ENCODE measurements around the gene VTI1A.

VTI1A gene

DNA sequence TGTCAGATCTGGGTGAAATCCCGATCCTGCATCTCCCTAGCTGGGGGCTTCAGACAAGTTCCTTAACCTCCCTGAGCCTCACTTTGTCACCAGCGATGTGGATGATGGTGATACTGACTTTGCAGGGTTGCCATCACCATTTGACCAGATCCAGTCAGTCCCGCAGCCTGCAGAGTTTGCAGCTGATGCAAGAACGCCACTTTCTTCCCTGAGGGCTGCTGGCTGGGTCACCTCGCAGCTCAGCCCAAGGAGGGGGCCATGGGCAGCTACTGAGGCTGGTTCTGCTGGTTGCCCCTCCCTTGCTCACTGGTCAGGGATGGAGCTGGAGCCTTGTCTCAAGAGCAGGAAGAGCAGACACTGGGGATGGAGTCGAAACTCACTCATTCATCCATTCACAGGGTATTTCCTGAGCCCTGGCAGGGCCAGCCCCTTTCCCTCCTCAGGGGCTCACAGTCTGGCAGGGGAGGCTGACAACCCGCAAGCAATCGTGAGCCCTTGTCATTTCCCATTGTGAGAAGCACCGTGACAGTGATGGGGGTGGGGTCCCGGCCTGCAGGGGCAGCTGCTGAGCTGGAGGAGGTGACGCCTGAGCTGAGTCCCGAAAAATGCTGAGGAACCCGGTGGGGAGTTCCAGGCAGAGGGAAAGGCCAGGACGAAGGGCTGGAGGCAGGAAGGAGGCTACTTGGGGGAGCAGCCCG, 391.9 kb downstream of the VTI1A start:
- H3K36me3 ChIP-seq (ENCODE audit: control insufficient read depth in 2 of 2, insufficient read depth in 1 of 2, low read length in 2 of 2): no peaks in the 10 kb centered on the region
- POLR2A ChIA-PET: interaction anchor here (0.6 kb wide), 1 partner anchor 389 kb away, joined by 3 read pairs; no protein-coding TSS in a partner anchor
- no peaks in the 10 kb centered on the region for H3K4me1 ChIP-seq (ENCODE audit: control insufficient read depth, insufficient read depth, low read length)
- TF ChIP-seq, protein P1, sequence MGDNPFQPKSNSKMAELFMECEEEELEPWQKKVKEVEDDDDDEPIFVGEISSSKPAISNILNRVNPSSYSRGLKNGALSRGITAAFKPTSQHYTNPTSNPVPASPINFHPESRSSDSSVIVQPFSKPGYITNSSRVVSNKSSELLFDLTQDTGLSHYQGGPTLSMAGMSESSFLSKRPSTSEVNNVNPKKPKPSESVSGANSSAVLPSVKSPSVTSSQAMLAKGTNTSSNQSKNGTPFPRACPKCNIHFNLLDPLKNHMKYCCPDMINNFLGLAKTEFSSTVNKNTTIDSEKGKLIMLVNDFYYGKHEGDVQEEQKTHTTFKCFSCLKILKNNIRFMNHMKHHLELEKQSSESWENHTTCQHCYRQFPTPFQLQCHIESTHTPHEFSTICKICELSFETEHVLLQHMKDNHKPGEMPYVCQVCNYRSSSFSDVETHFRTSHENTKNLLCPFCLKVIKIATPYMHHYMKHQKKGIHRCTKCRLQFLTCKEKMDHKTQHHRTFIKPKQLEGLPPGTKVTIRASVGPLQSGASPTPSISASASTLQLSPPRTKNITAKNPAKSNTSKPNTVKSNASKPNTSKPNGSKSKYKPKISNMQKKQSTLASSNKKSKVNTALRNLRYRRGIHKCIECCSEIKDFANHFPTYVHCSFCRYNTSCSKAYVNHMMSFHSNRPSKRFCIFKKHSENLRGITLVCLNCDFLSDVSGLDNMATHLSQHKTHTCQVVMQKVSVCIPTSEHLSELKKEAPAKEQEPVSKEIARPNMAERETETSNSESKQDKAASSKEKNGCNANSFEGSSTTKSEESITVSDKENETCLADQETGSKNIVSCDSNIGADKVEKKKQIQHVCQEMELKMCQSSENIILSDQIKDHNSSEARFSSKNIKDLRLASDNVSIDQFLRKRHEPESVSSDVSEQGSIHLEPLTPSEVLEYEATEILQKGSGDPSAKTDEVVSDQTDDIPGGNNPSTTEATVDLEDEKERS (tag by site-specific recombination; IDR thresholded peaks at IDR 0.05): no peak
- TF ChIP-seq, protein P2, sequence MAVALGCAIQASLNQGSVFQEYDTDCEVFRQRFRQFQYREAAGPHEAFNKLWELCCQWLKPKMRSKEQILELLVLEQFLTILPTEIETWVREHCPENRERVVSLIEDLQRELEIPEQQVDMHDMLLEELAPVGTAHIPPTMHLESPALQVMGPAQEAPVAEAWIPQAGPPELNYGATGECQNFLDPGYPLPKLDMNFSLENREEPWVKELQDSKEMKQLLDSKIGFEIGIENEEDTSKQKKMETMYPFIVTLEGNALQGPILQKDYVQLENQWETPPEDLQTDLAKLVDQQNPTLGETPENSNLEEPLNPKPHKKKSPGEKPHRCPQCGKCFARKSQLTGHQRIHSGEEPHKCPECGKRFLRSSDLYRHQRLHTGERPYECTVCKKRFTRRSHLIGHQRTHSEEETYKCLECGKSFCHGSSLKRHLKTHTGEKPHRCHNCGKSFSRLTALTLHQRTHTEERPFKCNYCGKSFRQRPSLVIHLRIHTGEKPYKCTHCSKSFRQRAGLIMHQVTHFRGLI (tag by site-specific recombination; IDR thresholded peaks at IDR 0.05): no peak
- H3K4me3 ChIP-seq (ENCODE audit: low read depth, low read length): no peak overlapping the region
- no peak overlapping the region for H3K27ac ChIP-seq (ENCODE audit: extremely low read depth, low read depth, low read length)
- CTCF ChIA-PET: no interaction called here
- H3K9me3 ChIP-seq (ENCODE audit: control insufficient read depth, insufficient read depth, low read depth, low read length): no peaks in the 10 kb centered on the region

DNA sequence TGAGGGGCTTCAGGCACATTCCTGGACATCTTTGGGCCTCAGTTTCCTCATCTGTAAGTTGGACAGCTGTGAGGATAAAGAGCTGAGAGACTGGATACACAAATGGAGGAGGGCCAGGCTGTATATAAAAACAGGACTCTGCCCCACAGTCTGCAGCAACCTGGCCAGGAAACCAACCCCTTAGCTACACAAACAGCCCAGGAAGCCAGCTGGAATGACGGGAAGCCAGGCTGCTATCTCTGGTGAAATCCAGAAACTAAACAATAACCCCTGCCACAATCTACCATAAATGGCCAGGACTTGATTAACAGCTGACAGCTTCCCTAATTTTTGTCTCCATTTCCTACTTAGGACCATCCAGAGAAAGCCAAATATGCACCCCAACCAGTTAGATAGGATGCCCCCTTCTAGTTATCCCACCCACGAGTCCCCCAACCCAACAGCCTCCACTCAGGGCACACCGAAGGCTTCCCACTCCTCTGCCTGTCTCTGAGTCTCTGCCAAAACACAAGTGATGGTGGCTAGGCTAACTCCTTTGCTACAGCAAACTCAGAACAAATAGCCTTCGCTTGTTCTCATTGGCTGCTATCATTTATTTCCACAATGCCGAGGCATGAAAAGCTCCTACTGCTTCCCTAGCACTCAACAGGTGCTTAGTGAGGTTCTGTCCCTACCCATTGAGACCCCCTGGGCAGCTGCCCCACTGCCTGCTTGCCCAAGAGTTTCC, 393.1 kb downstream of the VTI1A start:
- Histone ChIP-seq H3K4me3 (ENCODE audit: low read depth, low read length) (no peak overlapping the region), H3K9me3 (ENCODE audit: control insufficient read depth, insufficient read depth, low read depth, low read length) (no peaks in the 10 kb centered on the region), H3K36me3 (ENCODE audit: control insufficient read depth in 2 of 2, insufficient read depth in 1 of 2, low read length in 2 of 2) (no peaks in the 10 kb centered on the region), H3K27ac (ENCODE audit: extremely low read depth, low read depth, low read length) (no peak overlapping the region), H3K4me1 (ENCODE audit: control insufficient read depth, insufficient read depth, low read length) (no peaks in the 10 kb centered on the region)
- ChIA-PET CTCF (no interaction called here), POLR2A (no interaction called here)
- TF ChIP-seq ZNF169 (tag by site-specific recombination; IDR thresholded peaks at IDR 0.05) (peak; percentile 93), ZNF341 (tag by site-specific recombination; IDR thresholded peaks at IDR 0.05; ENCODE audit: low read depth) (no peak), SCRT2 (tag by site-specific recombination; IDR thresholded peaks at IDR 0.05) (0 out of 2 replicates have a peak, but pooled peaks have one; percentile 10)
- TF ChIP-seq, protein P3, sequence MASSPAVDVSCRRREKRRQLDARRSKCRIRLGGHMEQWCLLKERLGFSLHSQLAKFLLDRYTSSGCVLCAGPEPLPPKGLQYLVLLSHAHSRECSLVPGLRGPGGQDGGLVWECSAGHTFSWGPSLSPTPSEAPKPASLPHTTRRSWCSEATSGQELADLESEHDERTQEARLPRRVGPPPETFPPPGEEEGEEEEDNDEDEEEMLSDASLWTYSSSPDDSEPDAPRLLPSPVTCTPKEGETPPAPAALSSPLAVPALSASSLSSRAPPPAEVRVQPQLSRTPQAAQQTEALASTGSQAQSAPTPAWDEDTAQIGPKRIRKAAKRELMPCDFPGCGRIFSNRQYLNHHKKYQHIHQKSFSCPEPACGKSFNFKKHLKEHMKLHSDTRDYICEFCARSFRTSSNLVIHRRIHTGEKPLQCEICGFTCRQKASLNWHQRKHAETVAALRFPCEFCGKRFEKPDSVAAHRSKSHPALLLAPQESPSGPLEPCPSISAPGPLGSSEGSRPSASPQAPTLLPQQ (tag by site-specific recombination; IDR thresholded peaks at IDR 0.05): no peak

DNA sequence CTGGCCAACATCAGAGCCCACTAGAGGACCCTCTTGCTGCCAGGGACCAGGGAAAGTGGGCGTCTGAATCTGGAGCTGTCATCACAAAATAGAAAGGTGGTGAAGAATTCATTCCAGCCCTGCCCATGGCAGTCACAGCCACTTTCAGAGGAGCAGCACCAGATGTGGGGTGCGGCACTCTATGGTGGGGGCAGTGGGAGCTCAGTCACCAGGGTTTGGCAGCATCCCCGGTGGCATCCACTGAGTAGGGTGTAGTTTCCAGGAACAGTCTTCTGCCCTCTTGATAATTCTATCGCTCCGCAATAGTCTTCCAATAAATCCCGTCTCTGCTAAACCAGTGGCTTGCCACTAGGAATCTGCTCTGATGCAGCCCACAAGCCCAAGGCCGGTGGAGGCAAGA, 394.5 kb downstream of the VTI1A start:
- ChIA-PET CTCF (no interaction called here), POLR2A (no interaction called here)
- Histone ChIP-seq H3K27ac (ENCODE audit: extremely low read depth, low read depth, low read length) (no peak overlapping the region), H3K4me1 (ENCODE audit: control insufficient read depth, insufficient read depth, low read length) (no peaks in the 10 kb centered on the region), H3K4me3 (ENCODE audit: low read depth, low read length) (no peak overlapping the region), H3K36me3 (ENCODE audit: control insufficient read depth in 2 of 2, insufficient read depth in 1 of 2, low read length in 2 of 2) (no peaks in the 10 kb centered on the region), H3K9me3 (ENCODE audit: control insufficient read depth, insufficient read depth, low read depth, low read length) (no peaks in the 10 kb centered on the region)
- TF ChIP-seq ZNF777 (tag by site-specific recombination; IDR thresholded peaks at IDR 0.05; ENCODE audit: borderline replicate concordance): no peak
- no peak for TF ChIP-seq ZNF391 (tag by site-specific recombination; IDR thresholded peaks at IDR 0.05; ENCODE audit: borderline replicate concordance, low read depth)
- TF ChIP-seq, protein P4, sequence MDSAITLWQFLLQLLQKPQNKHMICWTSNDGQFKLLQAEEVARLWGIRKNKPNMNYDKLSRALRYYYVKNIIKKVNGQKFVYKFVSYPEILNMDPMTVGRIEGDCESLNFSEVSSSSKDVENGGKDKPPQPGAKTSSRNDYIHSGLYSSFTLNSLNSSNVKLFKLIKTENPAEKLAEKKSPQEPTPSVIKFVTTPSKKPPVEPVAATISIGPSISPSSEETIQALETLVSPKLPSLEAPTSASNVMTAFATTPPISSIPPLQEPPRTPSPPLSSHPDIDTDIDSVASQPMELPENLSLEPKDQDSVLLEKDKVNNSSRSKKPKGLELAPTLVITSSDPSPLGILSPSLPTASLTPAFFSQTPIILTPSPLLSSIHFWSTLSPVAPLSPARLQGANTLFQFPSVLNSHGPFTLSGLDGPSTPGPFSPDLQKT (IDR thresholded peaks at IDR 0.05; ENCODE audit: borderline replicate concordance, low read depth, low read length): no peak
- TF ChIP-seq ZSCAN30 (tag by site-specific recombination; IDR thresholded peaks at IDR 0.05): no peak
